ENCODE measurements around the gene LZTR1. TPM values are rescaled to one million over a fixed set of nuclear protein-coding genes. Genes with fewer than 3 reads are reported as not detected.
"Not testable (repeated sequence)": the region's sequence is repeated elsewhere in the genome, so short reads cannot be mapped to it uniquely, and the experiment has no call there.

Gene LZTR1
- total RNA-seq, 2 experiments from 2014 or later, result 29.1 to 34.5 TPM

GRCh38 chr22:21032868-21033688 lies 51.0 kb downstream of the LZTR1 start:
- CTCF ChIA-PET, result interaction anchor here (1.0 to 1.4 kb wide), 3 partner anchors 12 to 70 kb away, joined by 3 to 5 read pairs (median 4); no protein-coding TSS in a partner anchor
- Mint-ChIP-seq H3K27ac (no peak overlapping the region), H3K27me3 (peaks cover 25% of the 10 kb centered on the region), H3K4me3 (no peak overlapping the region), H3K4me1 (ENCODE audit: low read depth) (peaks cover 2% of the 10 kb centered on the region), H3K9me3 (no peaks in the 10 kb centered on the region), H3K36me3 (ENCODE audit: low read depth) (no peaks in the 10 kb centered on the region)
- TF ChIP-seq CTCF (IDR thresholded peaks at IDR 0.05), result no peak
- DNase-seq (no peak), ATAC-seq (no peak)
- POLR2A ChIA-PET, result no interaction called here
- intact Hi-C loops (cut with micrococcal nuclease), result no loop called here

GRCh38 chr22:21033895-21034294 lies 51.8 kb downstream of the LZTR1 start:
- peak; percentile 30 for ATAC-seq
- no peak for TF ChIP-seq CTCF (IDR thresholded peaks at IDR 0.05)
- H3K27me3 Mint-ChIP-seq, result peaks cover 28% of the 10 kb centered on the region
- H3K4me3 Mint-ChIP-seq, result no peak overlapping the region
- no peaks in the 10 kb centered on the region for H3K9me3 Mint-ChIP-seq
- no peaks in the 10 kb centered on the region for H3K36me3 Mint-ChIP-seq (ENCODE audit: low read depth)
- CTCF ChIA-PET, result interaction anchor here (1.0 to 1.5 kb wide), 2 partner anchors 12 to 31 kb away, joined by 3 read pairs; no protein-coding TSS in a partner anchor
- POLR2A ChIA-PET, result no interaction called here
- no peak overlapping the region for H3K27ac Mint-ChIP-seq
- no peak for DNase-seq
- intact Hi-C loops (cut with micrococcal nuclease), result no loop called here
- H3K4me1 Mint-ChIP-seq (ENCODE audit: low read depth), result peaks cover 2% of the 10 kb centered on the region

- ATAC-seq (no peak), DNase-seq (no peak)
- CTCF ChIA-PET, result interaction anchor here (1.5 kb wide), 1 partner anchor 32 kb away, joined by 3 read pairs; no protein-coding TSS in a partner anchor
- TF ChIP-seq CTCF (IDR thresholded peaks at IDR 0.05), result no peak
- no peaks in the 10 kb centered on the region for H3K36me3 Mint-ChIP-seq (ENCODE audit: low read depth)
- POLR2A ChIA-PET, result no interaction called here
- H3K9me3 Mint-ChIP-seq, result no peaks in the 10 kb centered on the region
- peaks cover 28% of the 10 kb centered on the region for H3K27me3 Mint-ChIP-seq
- H3K4me3 Mint-ChIP-seq, result no peak overlapping the region
- peaks cover 2% of the 10 kb centered on the region for H3K4me1 Mint-ChIP-seq (ENCODE audit: low read depth)
- intact Hi-C loops (cut with micrococcal nuclease), result no loop called here
- H3K27ac Mint-ChIP-seq, result no peak overlapping the region
These were observed 52.9 kb downstream of the LZTR1 start for GRCh38 chr22:21034989-21035388.

GRCh38 chr22:21038405-21038804 lies 56.3 kb downstream of the LZTR1 start:
- Mint-ChIP-seq H3K4me3 (no peak overlapping the region), H3K36me3 (ENCODE audit: low read depth) (no peaks in the 10 kb centered on the region), H3K9me3 (no peaks in the 10 kb centered on the region), H3K27me3 (peaks cover 21% of the 10 kb centered on the region), H3K4me1 (ENCODE audit: low read depth) (peaks cover 2% of the 10 kb centered on the region), H3K27ac (no peak overlapping the region)
- ChIA-PET CTCF (no interaction called here), POLR2A (no interaction called here)
- DNase-seq (no peak), ATAC-seq (no peak)
- intact Hi-C loops (cut with micrococcal nuclease), result no loop called here
- no peak for TF ChIP-seq CTCF (IDR thresholded peaks at IDR 0.05)

- intact Hi-C loops (cut with micrococcal nuclease); H3K9me3 Mint-ChIP-seq; POLR2A ChIA-PET; H3K4me3 Mint-ChIP-seq; H3K4me1 Mint-ChIP-seq (ENCODE audit: low read depth); ATAC-seq; H3K27ac Mint-ChIP-seq; H3K36me3 Mint-ChIP-seq (ENCODE audit: low read depth); CTCF ChIA-PET; DNase-seq: not testable (repeated sequence)
- H3K27me3 Mint-ChIP-seq, result peaks cover 20% of the 10 kb centered on the region
These were observed 57.1 kb downstream of the LZTR1 start for GRCh38 chr22:21039158-21039557.
